ENCODE data around the gene UBA7. TPM values are rescaled to one million over a fixed set of nuclear protein-coding genes. Genes with fewer than 3 reads are reported as not detected.
"Not testable (repeated sequence)": the region's sequence is repeated elsewhere in the genome, so short reads cannot be mapped to it uniquely, and the experiment has no call there.

UBA7 gene
- total RNA-seq, 4 donors from 2014 or later: 155 to 349 (median 263) TPM

- H3K27me3 ChIP-seq: no peaks in the 10 kb centered on the region
Observed at GRCh38 chr3:49788056-49788455, 25.7 kb downstream of the UBA7 start.

DNA sequence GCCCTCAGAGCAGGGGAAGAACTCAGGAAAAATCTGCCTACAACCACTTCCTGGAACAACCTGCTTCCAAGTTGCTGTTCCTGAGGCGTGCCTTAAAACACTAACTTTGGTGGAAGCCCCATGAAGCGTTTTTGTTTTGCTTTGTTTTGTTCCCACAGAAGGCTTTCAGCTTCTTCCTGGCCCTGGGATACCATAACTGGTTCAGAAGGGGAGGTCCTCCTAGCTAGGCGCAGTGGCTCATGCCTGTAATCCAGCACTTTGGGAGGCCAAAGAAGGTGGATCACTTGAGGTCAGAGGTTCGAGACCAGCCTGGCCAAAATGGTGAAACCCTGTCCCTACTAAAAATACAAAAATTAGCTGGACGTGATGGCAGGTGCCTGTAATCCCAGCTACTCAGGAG lies 26.2 kb downstream of the UBA7 start:
- TF ChIP-seq, protein P1, sequence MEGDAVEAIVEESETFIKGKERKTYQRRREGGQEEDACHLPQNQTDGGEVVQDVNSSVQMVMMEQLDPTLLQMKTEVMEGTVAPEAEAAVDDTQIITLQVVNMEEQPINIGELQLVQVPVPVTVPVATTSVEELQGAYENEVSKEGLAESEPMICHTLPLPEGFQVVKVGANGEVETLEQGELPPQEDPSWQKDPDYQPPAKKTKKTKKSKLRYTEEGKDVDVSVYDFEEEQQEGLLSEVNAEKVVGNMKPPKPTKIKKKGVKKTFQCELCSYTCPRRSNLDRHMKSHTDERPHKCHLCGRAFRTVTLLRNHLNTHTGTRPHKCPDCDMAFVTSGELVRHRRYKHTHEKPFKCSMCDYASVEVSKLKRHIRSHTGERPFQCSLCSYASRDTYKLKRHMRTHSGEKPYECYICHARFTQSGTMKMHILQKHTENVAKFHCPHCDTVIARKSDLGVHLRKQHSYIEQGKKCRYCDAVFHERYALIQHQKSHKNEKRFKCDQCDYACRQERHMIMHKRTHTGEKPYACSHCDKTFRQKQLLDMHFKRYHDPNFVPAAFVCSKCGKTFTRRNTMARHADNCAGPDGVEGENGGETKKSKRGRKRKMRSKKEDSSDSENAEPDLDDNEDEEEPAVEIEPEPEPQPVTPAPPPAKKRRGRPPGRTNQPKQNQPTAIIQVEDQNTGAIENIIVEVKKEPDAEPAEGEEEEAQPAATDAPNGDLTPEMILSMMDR (IDR thresholded peaks at IDR 0.05): no peak
- no peak for TF ChIP-seq POLR2A (IDR thresholded peaks at IDR 0.05)
- DNase-seq: no peak
- H3K27me3 ChIP-seq: no peaks in the 10 kb centered on the region
- peak overlapping the region in 1 of 4 donors; percentile 93 for H3K27ac ChIP-seq
- no peaks in the 10 kb centered on the region for H3K9me3 ChIP-seq
- H3K36me3 ChIP-seq: peaks cover 0 to 3% (median 0%) of the 10 kb centered on the region in 3 donors
- H3K4me3 ChIP-seq: no peak overlapping the region
- peaks cover 3 to 26% (median 7%) of the 10 kb centered on the region in 4 donors for H3K4me1 ChIP-seq

More at GRCh38 chr3:49788056-49788455, 25.7 kb downstream of the UBA7 start:
- Histone ChIP-seq H3K4me3 (no peak overlapping the region), H3K27ac (no peak overlapping the region), H3K9me3 (no peaks in the 10 kb centered on the region), H3K4me1 (peaks cover 3 to 24% (median 7%) of the 10 kb centered on the region in 4 donors), H3K36me3 (peaks cover 0 to 3% (median 0%) of the 10 kb centered on the region in 3 donors)
- DNase-seq: no peak
- TF ChIP-seq POLR2A (IDR thresholded peaks at IDR 0.05): no peak
- TF ChIP-seq, protein P1 (IDR thresholded peaks at IDR 0.05): no peak

GRCh38 chr3:49787182-49787464 lies 26.6 kb downstream of the UBA7 start:
- DNase-seq: no peak
- Histone ChIP-seq H3K27ac (peak overlapping the region; percentile 92 to 96 (median 94)), H3K4me3 (peak overlapping the region; percentile 62 to 96 (median 91)), H3K4me1 (peaks cover 3 to 29% (median 7%) of the 10 kb centered on the region in 4 donors), H3K27me3 (no peaks in the 10 kb centered on the region), H3K9me3 (no peaks in the 10 kb centered on the region), H3K36me3 (peaks cover 0 to 3% (median 0%) of the 10 kb centered on the region in 3 donors)
- TF ChIP-seq POLR2A (IDR thresholded peaks at IDR 0.05): no peak
- TF ChIP-seq, protein P1 (IDR thresholded peaks at IDR 0.05): no peak

GRCh38 chr3:49786357-49787181 lies 27.2 kb downstream of the UBA7 start, which contains the start of gene IP6K1:
IP6K1 (minus strand) TSS chr3:49786542; CDS start chr3:49748040, 38,502 bp downstream.
- Histone ChIP-seq H3K36me3 (peaks cover 0 to 7% (median 0%) of the 10 kb centered on the region in 3 donors), H3K9me3 (no peaks in the 10 kb centered on the region), H3K27me3 (no peaks in the 10 kb centered on the region), H3K27ac (peak within 1 kb of the TSS; percentile 92 to 96 (median 94)), H3K4me3 (peak within 1 kb of the TSS; percentile 62 to 96 (median 91)), H3K4me1 (peaks cover 3 to 32% (median 7%) of the 10 kb centered on the region in 4 donors)
- TF ChIP-seq, protein P1 (IDR thresholded peaks at IDR 0.05): peak in 2 of 6 experiments; percentile 1 to 12
- TF ChIP-seq POLR2A (IDR thresholded peaks at IDR 0.05): peak; percentile 68 to 69
- peak; percentile 100 for DNase-seq

DNA sequence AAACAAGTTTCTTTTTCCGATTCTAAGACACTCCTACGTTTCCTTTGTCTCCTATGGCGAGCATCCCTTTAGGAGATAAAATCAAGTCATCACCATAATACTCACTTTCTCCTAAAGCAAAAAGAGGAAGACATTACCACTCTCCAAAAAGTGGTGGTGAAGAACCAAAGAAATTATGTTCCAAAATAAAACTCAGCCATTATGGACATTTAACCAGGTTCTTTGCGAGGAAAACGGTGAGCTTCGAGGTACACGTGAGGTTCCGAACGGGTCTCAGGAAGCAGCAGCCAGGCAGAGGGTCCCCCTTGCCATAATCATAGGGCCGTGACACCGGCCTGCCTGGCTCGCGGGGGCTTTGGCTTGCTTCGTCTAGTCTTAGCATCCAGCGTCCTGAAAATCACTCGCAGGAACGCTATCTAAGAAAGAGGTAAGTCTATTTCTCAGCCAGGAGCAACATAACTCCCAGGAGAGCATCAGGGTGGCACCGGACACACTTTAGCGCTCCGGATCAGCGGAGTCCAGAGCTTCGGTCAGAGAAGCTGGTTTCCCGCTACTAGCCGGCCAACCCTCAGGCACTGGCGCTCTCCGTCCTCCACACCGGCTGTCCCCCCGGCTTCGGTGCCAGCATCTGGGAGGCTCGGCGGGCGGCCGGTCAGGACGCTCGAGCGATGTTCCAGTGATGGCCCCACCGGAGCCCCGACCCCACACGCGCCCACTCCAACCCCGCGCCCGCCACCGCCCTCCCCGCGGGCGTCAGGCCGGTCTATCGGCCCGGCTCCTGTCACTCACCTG lies 28.0 kb downstream of the UBA7 start:
- no peaks in the 10 kb centered on the region for H3K9me3 ChIP-seq
- peak overlapping the region; percentile 62 to 96 (median 91) for H3K4me3 ChIP-seq
- DNase-seq: peak in 2 of 3 donors; percentile 39 to 55
- H3K27me3 ChIP-seq: no peaks in the 10 kb centered on the region
- H3K4me1 ChIP-seq: peaks cover 3 to 40% (median 7%) of the 10 kb centered on the region in 4 donors
- no peak for TF ChIP-seq POLR2A (IDR thresholded peaks at IDR 0.05)
- TF ChIP-seq, protein P1 (IDR thresholded peaks at IDR 0.05): no peak
- peak overlapping the region; percentile 92 to 96 (median 94) for H3K27ac ChIP-seq
- H3K36me3 ChIP-seq: peaks cover 0 to 14% (median 0%) of the 10 kb centered on the region in 3 donors

DNA sequence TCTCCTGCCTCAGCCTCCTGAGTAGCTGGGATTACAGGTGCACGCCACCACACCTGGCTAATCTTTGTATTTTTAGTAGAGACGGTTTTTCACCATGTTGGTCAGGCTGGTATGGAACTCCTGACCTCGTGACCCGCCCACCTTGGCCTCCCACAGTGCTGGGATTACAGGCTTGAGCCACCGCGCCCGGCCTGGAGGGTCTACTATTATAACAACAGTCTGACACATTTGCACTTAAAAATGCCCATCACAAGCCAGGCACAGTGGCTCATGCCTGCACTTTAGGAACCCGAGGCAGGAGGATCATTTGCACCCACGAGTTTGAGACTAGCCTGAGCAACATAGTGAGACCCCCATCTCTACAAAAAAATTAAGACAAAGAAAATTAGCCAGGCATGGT lies 31.5 kb downstream of the UBA7 start:
- not testable (repeated sequence) for H3K9me3 ChIP-seq, H3K4me3 ChIP-seq, H3K27me3 ChIP-seq, H3K27ac ChIP-seq, DNase-seq
- Histone ChIP-seq H3K4me1 (peaks cover 3 to 46% (median 6%) of the 10 kb centered on the region in 4 donors), H3K36me3 (peaks cover 0 to 21% (median 0%) of the 10 kb centered on the region in 3 donors)
